ENCODE data around the gene EIF5A.
"Not testable (repeated sequence)": the region's sequence is repeated elsewhere in the genome, so short reads cannot be mapped to it uniquely, and the experiment has no call there.

The EIF5A gene

DNA sequence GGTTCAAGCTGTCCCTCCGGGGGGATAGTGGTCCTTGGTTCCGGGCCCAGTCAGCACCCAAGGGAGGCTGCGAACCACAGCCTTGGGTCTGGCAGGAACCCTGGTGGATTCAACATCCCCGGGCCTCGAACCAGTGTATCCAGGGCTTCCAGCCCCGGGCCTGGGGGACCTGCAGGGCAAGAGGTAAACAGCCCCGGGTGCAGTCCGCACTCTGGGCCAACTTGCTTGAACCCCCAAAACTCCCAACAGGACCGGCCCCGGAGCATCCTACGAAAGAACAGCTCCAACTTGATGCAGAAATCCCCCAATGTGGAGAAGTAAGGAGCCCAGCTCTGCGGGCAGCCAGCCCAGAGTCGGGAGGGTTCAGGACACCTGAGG lies 23.2 kb downstream of the EIF5A start:
- no peak for DNase-seq (ENCODE audit: low read depth)

DNA sequence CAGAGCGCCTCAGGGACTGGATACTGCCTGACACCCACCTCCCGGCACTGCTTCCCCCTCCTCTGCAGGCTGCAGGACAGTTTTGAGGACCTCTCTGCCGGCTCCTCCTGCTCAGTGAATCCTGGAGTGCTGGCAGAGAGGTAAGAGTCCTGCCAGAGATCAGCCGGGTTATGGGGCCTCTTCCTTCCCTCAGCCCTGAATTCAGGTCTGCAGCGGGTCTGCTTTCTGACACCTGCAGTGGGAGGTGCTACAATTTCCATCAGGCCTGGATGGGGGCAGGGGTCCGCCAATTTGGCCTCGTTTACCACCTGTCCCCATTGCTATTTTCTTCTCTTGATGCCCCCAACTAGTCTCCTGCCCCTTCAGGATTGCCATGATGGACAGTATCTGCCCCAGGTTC lies 24.7 kb downstream of the EIF5A start:
- no peak for DNase-seq (ENCODE audit: low read depth)

DNA sequence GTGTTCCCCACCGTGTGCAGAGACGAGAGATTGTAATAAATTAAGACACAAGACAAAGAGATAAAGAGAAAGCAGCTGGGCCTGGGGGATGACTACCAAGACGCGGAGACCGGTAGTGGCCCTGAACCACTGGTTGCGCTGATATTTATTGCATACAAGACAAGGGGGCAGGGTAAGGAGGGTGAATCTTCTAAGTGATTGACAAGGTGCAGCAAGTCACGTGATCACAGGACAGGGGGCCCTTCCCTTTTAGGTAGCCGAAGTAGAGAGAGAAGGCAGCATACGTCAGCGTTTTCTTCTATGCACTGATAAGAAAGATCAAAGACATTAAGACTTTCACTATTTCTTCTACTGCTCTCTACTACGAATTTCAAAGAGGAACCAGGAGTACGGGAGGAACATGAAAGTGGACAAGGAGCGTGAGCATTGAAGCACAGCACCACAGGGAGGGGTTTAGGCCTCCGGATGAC lies 25.2 kb downstream of the EIF5A start:
- not testable (repeated sequence) for DNase-seq (ENCODE audit: low read depth)

DNA sequence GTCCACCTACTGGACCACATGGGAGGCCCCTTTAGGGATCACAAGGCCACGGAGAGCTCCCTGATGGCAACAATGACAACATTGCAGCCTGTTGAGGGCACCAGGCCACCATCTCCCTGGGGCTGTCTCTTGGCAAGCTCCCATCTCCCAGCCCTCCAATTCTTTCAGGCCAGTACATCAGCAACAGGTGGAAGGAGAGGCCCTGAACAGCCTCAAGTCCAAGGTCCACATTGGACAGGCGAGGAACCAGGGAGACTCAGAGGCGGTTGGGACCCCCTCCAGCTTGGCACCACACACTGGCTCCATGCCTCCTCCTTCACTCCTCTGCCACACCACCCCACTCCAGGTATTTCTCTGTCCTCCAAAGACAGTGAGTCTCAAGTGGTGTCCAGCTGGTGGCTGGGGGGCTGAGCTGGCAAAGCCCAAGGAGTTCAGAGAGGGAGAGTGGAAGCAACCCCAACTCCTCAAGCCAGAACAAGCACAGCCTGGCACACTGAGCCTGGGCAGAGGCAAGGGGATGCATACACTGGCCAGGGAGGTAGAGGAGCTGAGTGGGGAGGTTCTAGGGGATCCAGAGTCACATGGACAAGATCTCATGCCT lies 27.6 kb downstream of the EIF5A start:
- DNase-seq (ENCODE audit: low read depth) = no peak

DNA sequence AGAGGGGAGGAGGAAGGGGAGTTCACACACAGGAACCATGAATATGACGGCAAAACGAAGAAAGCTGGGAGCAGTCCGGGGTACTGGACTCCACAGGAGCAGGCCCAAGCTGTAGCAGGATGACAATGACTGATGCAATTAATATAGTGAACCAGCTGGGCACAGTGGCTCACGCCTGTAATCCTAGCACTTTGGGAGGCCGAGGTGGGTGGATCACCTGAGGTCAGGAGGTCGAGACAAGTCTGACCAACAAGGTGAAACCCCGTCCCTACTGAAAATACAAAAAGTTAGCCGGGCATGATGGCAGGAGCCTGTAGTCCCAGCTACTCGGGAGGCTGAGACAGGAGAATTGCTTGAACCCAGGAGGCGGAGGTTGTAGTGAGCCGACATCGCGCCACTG lies 28.3 kb downstream of the EIF5A start:
- not testable (repeated sequence) for DNase-seq (ENCODE audit: low read depth)

DNA sequence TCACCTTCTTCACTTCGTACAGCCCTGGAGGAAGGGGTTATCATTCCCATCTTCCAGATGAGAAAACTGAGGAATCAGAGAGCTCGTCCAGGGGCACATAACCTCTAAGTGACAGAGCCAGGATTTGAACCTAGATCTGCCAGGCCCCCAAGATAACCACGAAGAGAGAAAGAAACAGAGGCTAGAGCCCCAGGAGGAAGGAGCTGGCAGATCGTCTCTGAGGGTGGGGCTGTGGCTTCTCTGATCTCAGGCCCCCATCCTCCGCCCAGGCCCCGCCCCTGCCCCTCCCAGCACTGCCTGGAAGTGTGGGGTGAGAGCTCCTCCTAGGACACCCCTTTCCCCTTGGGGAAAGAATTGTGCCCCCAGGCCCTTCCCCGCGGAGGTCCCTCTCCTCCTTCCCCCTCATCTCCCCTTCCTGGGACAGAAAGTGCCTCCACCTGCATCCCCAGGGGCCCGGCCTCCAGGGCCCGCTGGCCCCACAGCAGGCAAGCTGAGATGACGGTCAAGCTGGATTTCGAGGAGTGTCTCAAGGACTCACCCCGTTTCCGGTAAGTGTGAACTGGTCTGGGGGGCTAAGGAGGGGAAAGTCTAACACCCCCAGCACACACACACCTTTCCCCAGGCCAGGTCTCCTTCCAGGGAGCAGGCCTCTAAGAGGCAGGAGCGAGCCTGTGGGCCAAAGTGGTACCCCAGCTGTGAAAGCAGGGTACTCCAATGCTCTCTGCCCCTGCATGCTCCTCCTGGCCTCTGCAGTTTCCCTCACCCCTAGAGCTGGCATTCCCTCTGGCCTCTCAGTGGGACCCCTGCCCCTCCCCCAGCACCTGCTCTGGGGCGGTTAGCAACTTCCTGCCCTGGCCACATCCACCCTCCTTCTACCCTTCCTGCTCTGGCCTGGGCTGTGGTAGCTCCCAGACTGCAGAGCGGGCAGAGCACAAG lies 29.1 kb downstream of the EIF5A start, which contains the start of gene ACAP1:
Gene ACAP1 (plus strand): TSS at position 290 of the 936 bp plus-strand sequence. CDS start 206 bp downstream, at position 496.
- no peak for DNase-seq (ENCODE audit: low read depth)

DNA sequence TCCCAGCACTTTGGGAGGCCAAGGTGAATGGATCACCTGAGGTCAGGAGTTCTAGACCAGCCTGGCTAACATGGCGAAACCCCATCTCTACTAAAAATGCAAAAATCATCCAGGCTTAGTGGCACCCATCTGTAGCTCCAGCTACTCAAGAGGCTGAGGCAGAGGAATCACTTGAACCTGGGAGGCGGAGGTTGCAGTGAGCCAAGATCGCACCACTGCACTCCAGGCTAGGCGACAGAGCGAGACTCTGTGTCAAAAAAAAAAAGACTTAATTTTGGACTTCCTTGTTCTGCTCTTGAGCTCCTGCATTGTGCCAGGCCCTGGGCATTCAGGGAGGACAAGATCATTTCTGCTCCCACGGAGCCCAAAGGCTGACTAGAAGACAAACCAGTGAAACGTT lies 30.2 kb downstream of the EIF5A start:
- not testable (repeated sequence) for DNase-seq (ENCODE audit: low read depth)

DNA sequence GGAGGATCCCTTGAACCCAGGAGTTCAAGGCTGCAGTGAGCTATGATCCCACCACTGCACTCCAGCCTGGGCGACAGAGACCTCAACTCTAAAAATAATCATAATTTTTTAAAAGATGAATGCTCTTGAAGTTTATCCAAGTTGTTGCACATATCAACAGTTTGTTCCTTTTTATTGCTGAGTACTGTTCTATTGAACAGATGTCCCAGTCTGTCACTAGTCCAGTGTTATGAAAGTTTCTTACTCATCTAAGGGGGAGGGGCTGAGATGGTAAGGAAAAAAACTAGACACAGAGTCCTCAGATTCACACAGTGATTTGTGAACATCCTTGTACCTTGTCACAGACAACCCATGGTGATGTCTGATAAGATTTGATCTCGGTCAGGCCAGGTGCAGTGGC lies 32.8 kb downstream of the EIF5A start:
- no peak for DNase-seq (ENCODE audit: low read depth)

DNA sequence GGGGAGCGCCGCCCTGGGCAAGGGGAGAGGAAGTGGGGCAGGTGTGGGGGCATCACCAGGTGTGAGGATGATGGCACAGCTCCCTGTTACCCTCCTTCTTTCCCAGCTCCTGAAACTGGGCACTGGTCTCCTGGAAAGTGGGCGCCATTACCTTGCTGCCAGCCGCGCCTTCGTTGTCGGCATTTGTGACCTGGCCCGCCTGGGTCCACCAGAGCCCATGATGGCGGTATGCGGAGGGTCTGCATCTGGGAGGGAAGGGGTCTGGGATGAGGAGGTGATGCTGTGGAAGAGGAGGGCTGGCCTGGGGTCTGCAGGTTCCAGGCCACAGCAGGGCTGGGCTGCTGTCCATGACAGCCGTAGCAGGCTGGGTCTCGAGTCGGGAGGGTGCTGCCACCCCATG lies 34.4 kb downstream of the EIF5A start:
- DNase-seq (ENCODE audit: low read depth) = no peak

DNA sequence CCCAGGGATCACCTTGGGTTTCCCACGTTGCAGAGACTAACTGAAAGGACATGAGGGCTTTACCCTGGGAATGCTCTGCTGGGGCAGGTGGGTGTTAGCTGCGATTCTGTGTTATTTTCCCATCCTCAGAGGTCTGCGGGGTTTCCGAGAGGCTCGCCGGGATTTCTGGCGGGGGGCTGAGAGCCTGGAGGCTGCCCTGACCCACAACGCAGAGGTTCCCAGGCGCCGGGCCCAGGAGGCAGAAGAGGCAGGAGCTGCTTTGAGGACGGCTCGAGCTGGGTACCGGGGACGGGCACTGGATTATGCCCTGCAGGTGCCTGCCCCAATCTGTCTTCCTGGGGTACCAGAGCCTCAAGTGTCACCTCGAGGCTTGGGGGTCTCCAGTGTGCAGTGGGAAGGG lies 35.8 kb downstream of the EIF5A start:
- no peak for DNase-seq (ENCODE audit: low read depth)

DNA sequence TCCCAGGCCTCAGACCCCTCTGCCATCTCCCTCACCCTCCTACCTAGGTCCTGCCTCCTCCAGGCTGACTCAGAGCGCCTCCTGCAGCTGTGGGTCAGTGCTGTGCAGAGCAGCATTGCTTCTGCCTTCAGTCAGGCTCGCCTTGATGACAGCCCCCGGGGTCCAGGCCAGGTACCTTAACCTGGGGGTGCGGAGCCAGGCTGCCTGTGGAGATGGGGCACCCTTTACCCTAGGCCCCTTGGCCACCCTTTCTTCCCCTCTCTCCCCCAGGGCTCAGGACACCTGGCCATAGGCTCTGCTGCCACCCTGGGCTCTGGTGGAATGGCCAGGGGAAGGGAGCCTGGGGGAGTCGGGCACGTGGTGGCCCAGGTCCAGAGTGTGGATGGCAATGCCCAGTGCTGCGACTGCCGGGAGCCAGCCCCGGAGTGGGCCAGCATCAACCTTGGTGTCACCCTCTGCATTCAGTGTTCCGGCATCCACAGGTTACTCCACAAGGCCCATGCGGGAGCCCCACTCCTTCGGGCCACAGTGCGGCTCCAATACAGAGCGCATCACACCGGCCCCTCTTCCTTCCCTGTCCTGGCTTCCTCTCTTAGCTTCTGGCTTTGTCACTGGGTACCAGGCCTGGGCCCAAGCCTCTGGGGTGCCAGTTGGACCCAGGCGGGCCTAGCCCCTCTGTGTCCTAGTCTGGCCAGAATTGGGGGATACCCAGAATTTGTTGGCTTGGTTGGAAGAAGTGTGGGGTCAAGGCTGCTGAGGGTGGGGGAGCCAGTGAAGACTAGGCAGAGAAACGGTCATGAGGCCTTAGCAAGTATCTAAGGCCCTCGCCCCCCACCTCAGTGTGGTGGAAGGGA lies 39.6 kb downstream of the EIF5A start:
- no peak for DNase-seq (ENCODE audit: low read depth)

DNA sequence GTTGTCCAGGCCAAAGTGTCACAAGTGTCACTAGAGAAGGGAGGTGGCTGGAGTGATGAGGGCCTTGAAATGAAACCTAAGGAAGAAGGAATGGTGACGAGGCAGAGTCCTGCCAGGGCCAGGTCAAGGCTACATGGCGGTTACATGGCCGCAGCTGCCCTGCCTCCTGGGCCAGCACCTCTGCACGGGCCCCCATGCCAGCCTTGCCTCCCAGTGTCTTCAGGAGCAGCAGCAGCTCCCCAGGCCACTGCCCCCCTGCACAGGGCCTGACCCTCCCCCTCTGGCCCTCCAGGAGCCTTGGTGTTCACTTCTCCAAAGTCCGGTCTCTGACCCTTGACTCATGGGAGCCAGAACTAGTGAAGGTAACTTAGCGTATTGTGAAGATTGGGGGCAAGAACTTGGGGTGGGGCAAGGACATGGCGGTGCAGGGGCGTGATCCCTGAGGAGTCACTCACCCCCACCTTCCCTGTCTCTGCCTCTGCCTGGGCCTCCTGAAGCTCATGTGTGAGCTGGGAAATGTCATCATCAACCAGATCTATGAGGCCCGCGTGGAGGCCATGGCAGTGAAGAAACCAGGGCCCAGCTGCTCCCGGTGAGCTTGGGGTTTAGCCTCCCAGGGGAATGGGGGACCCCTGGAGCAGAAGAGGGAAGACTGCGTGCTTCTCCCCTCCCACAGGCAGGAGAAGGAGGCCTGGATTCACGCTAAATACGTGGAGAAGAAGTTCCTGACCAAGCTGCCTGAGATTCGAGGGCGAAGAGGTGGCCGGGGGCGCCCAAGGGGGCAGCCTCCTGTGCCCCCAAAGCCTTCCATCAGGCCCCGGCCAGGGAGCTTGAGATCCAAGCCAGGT lies 40.4 kb downstream of the EIF5A start:
- no peak for DNase-seq (ENCODE audit: low read depth)

DNA sequence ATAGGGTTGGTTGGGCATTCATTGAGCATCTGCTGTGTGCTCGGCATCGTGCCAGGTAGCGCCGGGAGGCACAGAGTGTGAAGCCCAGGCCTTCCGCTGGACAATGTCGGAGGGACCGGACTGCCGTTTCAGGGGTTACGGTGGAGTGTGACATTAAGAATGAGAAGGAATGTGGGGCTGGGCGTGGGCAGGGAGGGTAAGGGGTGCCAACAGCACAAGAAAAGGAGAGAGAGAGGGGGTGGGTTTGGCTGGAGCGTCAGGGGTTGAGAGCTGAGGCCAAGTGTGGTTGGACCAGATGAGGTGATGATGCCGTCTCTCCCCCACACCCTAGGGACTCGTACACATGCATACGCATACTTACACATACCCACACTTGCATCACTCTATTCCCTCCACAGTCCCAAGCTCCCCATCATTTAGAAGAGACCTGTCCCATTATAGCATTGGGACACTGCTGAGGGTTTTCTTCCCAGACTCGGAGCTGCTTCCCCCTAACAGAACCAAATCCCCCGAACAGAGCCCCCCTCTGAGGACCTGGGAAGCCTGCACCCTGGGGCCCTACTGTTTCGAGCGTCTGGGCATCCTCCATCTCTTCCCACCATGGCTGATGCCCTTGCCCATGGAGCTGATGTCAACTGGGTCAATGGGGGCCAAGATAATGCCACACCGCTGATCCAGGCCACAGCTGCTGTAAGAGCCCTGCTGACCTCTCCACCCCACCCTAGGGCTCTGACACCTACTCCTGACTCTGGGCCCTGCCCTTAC lies 41.2 kb downstream of the EIF5A start:
- no peak for DNase-seq (ENCODE audit: low read depth)

DNA sequence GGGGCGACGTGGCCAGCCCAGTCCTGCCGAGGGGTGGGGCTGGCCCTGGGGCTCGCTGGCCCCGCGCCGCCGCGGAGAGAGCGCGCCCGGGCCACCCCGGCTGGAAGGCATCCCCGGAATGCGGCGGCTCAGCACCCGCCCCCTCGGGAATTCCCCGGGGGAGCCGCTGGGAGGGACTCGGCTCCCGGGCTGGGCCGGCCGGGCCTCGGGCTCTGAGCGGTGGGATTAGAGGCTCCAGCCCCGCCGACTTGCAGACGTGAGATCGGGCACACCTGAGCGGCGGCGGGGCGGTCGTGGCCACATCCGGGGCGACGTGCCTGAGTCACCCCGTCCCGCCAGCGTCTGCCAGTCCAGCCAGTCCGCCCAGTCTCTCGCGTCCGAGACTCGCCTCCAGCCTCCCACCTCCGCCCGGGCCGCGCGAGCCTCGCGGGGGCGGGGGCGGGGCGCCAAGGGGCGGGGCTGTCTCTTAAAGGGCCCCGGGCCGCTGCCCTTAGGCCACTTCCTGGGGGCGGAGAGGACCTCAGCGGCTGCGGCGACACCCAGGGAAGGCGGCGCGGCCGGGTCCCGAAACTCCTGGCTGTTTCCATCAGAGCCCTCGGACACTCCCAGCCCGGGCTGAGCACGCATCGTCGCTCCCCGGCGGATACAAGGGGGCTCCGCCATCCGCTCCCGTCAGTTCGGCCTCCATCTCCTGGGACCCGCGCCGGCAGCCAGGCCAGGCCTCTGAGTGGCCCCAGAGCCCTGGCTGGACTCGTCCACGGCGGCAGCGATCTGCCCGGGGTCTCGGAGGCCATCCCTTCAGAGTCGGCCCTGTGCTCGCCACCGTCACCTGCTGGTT lies 44.5 kb downstream of the EIF5A start, which contains the start of gene KCTD11:
Gene KCTD11 (plus strand): TSS at position 498 of the 838 bp plus-strand sequence.
- peak; percentile 62 for DNase-seq (ENCODE audit: low read depth)

DNA sequence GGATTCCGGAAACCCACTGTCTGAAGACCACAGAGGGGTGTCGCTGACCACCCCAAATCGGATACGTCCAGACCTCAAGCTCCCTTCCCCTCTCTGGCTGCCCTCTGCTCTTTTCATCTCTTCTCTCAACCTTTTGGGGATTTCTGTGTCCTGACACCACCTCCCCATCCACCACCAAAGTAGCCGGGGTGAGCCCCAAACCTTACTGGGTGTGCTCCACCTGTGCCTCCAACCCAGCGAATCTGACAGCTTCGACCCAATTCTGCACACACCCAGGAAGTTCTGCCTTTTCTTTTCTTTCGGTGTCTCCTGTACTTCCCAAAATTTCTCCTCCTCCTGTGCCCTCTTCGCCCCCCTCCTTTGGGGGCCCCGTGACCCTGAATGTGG lies 45.1 kb downstream of the EIF5A start:
- DNase-seq (ENCODE audit: low read depth) = no peak

DNA sequence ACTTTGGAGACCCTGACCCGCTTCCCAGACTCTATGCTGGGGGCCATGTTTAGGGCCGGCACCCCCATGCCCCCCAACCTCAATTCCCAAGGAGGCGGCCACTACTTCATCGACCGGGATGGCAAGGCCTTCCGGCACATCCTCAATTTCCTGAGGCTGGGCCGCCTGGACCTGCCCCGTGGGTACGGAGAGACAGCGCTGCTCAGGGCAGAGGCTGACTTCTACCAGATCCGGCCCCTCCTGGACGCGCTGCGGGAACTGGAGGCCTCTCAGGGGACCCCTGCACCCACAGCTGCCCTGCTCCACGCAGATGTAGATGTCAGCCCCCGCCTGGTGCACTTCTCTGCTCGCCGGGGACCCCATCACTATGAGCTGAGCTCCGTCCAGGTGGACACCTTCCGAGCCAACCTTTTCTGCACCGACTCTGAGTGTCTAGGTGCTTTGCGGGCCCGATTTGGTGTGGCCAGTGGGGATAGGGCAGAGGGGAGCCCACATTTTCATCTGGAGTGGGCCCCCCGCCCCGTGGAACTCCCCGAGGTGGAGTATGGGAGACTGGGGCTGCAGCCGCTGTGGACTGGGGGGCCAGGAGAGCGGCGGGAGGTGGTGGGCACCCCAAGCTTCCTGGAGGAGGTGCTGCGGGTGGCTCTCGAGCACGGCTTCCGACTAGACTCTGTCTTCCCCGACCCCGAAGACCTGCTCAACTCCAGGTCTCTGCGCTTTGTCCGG lies 45.6 kb downstream of the EIF5A start:
- DNase-seq (ENCODE audit: low read depth) = no peak

DNA sequence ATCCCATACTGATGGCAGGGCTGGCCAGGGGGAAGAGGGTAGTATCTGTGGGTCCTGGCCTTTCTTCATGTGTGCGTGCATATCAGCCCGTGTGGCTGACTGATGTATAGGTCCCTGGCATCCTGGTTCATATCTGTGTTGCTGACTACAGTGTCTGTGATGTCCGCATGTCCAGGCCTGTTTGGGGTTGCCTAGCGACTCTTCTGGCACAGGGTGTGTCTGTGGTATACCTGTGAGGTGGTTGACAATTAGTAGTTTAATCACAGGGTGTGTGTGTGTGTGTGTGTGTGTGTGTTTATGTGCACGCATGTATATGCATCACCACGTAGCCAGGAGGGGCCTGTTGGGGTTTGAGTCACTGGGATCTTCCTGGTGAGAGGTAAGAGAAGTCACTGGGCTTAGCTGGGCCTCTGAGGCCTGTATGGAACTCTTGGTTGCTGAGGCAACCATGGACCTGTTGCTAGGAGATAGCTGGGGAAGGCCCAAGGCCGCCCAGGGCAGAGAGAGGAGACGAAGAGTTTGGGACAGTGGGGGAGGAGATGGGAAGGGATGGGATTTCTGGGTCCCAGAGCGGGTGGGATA lies 46.9 kb downstream of the EIF5A start:
- no peak for DNase-seq (ENCODE audit: low read depth)

DNA sequence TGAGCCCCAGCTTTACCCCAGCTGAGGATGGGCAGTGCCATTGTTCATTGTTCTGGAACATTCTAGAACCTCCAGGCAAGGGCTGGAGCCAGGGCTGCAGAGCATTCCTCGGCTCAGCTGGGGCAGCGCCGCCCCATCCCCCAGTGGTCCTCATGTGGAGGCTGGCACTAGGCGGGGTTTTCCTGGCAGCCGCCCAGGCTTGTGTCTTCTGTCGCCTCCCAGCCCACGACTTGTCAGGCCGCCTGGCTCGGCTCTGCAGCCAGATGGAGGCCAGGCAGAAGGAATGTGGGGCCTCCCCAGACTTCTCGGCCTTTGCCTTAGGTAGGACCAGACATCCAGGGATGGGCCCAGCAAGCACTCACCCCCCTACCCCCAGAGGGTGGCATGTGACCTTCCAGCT lies 47.6 kb downstream of the EIF5A start, which contains the start of gene TMEM95:
Gene TMEM95 (plus strand): TSS at position 104 of the 400 bp plus-strand sequence. CDS start 49 bp downstream, at position 153.
- DNase-seq (ENCODE audit: low read depth) = no peak

Data from GM04503 (cell line).